HG02588 (cell line): ENCODE measurements around the gene ZNF407.

Experiments
- ATAC-seq: cut with Tn5 transposase; IDR thresholded peaks from one replicate; pipeline ENCODE4 v1.9.1; 2021; ENCODE audit warnings: mild to moderate bottlenecking, moderate library complexity; ENCODE audit not compliant: unreplicated experiment

The ZNF407 gene

DNA sequence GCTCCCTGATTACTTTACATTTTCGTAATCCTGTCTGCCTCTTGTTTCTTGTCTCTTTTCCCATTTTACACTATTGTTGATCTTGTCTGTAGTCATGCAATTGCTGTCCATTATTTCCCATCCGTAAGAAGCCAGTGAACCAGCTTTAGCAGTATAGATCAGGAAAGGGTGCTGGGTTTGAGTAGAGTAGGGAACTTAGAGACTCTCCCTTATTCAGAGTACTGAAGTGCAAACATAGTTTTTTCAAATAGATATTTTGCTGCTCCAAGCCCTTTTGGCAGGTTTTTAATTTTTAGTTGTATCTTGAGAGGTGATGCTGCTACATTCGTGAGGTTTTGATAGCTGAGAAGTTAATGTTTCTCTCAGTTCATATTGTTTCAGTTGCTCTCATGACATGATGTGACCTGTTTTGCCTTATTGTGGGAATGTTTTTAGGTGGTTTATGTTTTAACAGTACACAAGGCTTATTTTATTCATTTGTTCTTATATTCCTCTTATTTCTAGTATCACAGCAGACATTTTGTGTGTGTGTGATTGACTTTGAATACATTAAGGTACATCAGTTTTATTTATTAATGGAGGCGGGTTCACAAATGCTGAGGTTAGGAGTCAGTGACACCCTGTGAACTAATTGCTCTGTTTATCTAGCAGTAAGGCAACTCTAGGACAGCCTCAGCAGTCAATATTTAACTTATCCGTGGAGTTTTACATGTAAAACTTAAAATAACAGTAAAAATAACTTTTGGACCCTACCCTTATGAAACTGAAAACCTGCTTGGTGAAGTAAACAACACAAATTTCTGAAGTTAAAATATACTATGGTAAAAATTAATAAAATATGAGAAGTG lies 118.4 kb downstream of the ZNF407 start:
- no peak for ATAC-seq

GRCh38 chr18:74718312-74718711 lies 120.6 kb downstream of the ZNF407 start:
- no peak for ATAC-seq

DNA sequence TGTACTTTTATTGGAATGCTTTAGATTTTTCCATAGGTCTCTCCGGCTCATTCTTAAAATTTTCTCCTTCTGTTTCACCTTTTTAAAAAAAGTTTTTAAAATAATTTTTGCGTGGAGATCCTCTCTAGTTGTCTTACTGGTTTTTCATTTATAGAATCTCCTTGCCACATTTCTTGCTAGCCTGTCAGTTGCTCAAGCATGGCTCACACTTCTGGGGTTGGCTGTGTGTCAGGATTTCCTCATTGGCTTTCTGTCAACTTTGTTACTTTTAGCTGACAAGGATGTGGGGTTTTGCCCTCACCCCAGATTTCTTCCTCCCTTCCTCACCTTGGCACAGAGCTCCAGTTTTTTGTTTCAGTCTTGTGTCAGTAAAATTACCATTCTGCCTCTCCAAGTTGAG lies 124.6 kb downstream of the ZNF407 start:
- no peak for ATAC-seq

DNA sequence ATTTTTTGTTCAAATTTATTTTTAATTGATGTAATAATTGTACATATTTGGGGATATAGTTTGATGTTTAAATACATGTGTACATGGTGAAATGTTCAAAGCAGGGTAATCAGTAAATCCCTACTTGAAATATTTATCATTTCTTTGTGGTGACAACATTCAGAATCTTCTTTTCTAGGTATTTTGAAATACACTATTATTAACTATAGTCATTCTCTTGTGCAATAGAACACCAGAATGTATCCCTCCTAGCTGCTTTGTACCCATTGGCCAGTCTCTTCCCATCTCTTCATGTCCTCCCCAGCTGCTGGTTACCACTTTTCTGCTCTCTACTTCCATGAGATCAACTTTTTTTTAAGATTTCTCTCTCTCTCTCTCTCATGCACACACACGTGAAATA lies 126.5 kb downstream of the ZNF407 start:
- no peak for ATAC-seq

DNA sequence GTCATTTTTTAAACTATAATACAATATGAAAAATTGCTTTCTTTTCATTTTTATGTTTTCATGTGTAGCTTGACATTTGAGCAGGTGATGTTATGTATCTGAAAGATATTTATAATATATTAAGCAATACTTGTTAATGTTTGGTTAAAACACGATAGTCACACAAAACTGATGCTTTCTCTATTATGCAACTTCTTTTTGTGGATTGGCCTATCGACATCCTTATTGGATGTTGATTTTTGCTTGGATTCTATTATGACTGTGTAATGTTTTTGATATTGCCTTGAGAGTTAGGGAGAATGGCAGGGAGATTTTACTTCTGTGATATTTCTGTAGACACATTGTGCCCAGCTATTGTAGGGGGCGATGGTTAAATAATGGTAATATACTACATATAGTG lies 128.0 kb downstream of the ZNF407 start:
- ATAC-seq: no peak

- ATAC-seq: no peak
Measured at GRCh38 chr18:74728586-74728985, 130.9 kb downstream of the ZNF407 start.

DNA sequence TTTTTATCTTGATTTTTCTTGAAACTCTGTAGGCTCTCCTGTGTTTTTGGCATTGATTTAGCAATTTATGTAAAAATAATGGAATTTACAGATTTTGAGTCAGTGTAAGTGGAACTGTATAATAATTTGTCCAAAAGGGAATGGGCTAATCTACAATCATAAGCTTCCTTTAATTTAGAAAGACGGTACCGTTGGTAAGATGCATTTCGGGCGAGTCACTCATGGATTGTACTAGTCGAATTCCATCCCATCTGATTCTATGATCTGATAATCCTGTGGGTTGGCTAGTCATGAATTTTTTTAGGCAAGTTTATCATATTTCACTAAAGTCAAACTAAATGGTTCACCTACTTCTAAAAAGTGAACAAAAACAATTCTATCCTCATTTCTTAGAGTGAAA lies 133.4 kb downstream of the ZNF407 start:
- no peak for ATAC-seq

GRCh38 chr18:74732380-74732779 lies 134.7 kb downstream of the ZNF407 start:
- no peak for ATAC-seq

- no peak for ATAC-seq
Measured at GRCh38 chr18:74733598-74733997, 135.9 kb downstream of the ZNF407 start.

- ATAC-seq: no peak
Measured at GRCh38 chr18:74734013-74734444, 136.4 kb downstream of the ZNF407 start.

DNA sequence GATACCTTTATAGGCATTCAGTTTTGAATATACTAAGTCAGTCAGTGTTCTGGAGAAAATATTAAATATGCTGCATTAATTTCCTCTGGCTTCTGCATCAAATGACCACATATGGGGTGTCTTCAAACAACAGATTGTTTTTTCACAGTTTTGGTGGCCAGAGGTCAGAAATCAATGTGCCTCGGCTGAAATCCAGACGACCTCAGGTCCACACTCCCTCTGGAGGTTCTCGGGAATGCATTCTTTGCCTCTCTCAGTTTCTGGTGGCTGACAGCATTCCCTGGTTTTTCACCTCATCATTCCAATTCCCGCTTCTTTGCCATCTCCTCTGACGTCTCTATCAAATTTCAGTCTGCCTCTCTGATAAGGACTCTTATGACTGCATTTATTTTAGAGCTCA lies 142.3 kb downstream of the ZNF407 start:
- ATAC-seq: no peak

- no peak for ATAC-seq
Measured at GRCh38 chr18:74742573-74743243, 145.0 kb downstream of the ZNF407 start.

DNA sequence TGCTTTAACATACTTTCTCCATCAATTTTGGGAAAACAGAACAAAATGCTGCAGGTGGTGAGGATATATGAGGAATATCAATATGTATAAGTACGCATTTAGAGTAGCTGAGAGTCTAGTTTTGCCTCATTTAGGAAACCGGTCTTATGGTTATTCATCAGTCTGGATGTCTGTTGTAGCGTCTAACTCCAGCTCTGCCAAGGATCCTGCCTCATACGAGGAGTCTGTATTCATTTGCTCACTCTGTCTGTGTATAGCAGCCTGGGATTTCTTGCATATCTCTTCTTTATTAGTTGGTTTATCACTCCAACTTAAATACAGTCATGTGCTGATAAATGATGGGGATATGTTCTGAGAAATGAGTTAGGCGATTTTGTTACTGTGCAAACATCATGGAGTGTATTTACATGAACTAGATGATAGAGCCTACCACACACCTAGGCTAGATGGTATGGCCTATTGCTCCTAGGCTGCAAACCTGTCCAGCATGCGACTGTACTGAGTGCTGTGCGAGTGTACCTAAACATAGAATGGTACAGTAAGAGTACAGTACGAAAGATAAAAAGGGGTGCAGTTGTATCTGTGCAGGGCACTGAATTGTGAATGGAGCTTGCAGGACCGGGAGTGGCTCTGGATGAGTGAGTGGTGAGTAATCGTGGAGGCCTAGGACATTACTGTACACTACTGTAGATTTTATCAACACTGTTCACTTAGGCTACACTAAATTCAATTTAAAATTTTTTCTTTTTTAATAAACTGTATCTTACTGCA lies 148.1 kb downstream of the ZNF407 start:
- no peak for ATAC-seq

- ATAC-seq: no peak
Measured at GRCh38 chr18:74748809-74749208, 151.1 kb downstream of the ZNF407 start.

GRCh38 chr18:74758995-74759394 lies 161.3 kb downstream of the ZNF407 start:
- no peak for ATAC-seq

- ATAC-seq: no peak
Measured at GRCh38 chr18:74760026-74760425, 162.4 kb downstream of the ZNF407 start.

GRCh38 chr18:74760436-74760835 lies 162.8 kb downstream of the ZNF407 start:
- no peak for ATAC-seq

- no peak for ATAC-seq
Measured at GRCh38 chr18:74766251-74766650, 168.6 kb downstream of the ZNF407 start.

DNA sequence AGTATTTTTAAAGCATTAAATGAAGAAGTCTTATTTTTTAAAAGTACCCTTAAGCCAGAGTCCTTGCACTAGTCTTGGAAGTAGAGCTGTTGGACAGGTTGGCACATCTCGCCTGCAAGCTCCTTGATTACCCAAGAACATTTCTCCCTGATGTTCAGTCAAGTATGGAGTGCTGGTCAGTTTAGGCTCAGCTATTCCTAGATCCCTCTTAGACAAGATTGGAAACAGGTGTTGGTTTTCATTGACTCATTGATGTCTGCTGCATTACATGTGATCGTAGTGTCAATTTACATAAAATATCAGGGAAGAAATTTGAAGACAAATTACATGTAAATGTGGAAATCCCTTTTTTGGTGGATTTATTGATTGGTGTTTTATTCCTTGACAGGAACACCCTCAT lies 170.4 kb downstream of the ZNF407 start:
- ATAC-seq: no peak

GRCh38 chr18:74773171-74773624 lies 175.5 kb downstream of the ZNF407 start:
- no peak for ATAC-seq

DNA sequence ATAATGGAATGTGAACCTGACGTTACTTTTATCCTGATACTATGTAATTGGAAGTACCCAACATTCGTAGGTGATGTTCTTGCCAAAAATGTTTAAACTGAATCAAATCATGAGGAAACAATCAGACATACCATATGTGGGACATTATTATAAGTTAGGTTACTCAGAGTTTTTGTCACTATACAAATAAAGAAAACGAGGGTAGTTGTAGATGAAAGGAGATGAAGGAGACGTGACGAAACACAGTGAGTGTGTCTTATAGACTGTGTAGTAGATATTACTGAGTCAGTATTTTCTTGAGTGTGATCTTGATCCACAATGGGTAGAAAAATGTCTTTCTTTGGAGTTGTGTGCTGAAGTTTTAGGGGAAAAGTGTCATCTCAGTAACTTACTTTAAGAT lies 176.8 kb downstream of the ZNF407 start:
- ATAC-seq: no peak

DNA sequence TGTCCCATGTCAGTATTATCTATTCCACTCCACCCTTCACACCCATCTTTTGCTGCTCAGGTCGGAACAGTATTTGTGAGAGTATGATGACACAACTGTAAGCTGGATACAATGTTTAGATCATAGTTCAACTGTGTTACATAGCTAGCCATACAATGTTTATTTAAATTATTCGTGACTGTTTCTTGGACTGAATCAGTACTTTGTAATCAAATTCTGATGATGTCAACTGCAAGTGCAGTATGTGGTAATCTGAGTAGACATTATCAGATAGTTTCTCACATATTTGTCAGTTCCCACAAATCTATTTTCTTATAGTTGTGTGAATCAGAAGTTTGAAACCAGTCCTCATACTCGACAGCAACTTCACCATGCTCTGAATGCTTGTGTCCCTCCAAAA lies 177.6 kb downstream of the ZNF407 start:
- no peak for ATAC-seq
